ENCODE data around the gene URGCP. TPM values are rescaled to one million over a fixed set of nuclear protein-coding genes. Genes with fewer than 3 reads are reported as not detected.
"Not testable (repeated sequence)": the region's sequence is repeated elsewhere in the genome, so short reads cannot be mapped to it uniquely, and the experiment has no call there.

The URGCP gene
- polyA plus RNA-seq, 3 donors from 2014 or later: 9.4 to 18.9 (median 10.9) TPM

- not testable (repeated sequence) for H3K4me3 Mint-ChIP-seq; H3K27me3 Mint-ChIP-seq (ENCODE audit: low read depth in 3 of 3); H3K9me3 Mint-ChIP-seq; DNase-seq; H3K27ac Mint-ChIP-seq
- H3K36me3 Mint-ChIP-seq: peaks cover 10 to 18% (median 12%) of the 10 kb centered on the region in 3 donors
- H3K4me1 Mint-ChIP-seq: peaks cover 15 to 28% of the 10 kb centered on the region in 2 donors
Measured at GRCh38 chr7:43898571-43898970, 7.8 kb downstream of the URGCP start.

- H3K36me3 Mint-ChIP-seq: peaks cover 10 to 19% (median 18%) of the 10 kb centered on the region in 3 donors
- no peak overlapping the region for H3K4me3 Mint-ChIP-seq
- H3K4me1 Mint-ChIP-seq: peaks cover 30 to 46% of the 10 kb centered on the region in 2 donors
- DNase-seq: no peak
- no peak overlapping the region for H3K27ac Mint-ChIP-seq
- peaks cover 0 to 2% (median 0%) of the 10 kb centered on the region in 6 donors for H3K9me3 Mint-ChIP-seq
- peaks cover 7 to 8% (median 7%) of the 10 kb centered on the region in 3 donors for H3K27me3 Mint-ChIP-seq (ENCODE audit: low read depth in 3 of 3)
Measured at GRCh38 chr7:43895847-43896415, 10.5 kb downstream of the URGCP start.

- Mint-ChIP-seq H3K9me3 (peaks cover 0 to 2% (median 0%) of the 10 kb centered on the region in 6 donors), H3K27ac (no peak overlapping the region), H3K36me3 (peaks cover 12 to 30% (median 14%) of the 10 kb centered on the region in 3 donors), H3K27me3 (ENCODE audit: low read depth in 3 of 3) (peaks cover 5 to 12% (median 10%) of the 10 kb centered on the region in 3 donors), H3K4me3 (peak overlapping the region in 3 of 5 donors; percentile 18 to 58 (median 36)), H3K4me1 (peaks cover 44 to 65% of the 10 kb centered on the region in 2 donors)
- no peak for DNase-seq
Measured at GRCh38 chr7:43891069-43891955, 15.1 kb downstream of the URGCP start.

GRCh38 chr7:43890468-43890867 lies 15.9 kb downstream of the URGCP start:
- Mint-ChIP-seq H3K4me1 (peaks cover 43 to 57% of the 10 kb centered on the region in 2 donors), H3K4me3 (no peak overlapping the region)

GRCh38 chr7:43888993-43889945 lies 17.1 kb downstream of the URGCP start:
- H3K4me3 Mint-ChIP-seq: no peak overlapping the region
- peaks cover 5 to 12% (median 10%) of the 10 kb centered on the region in 3 donors for H3K27me3 Mint-ChIP-seq (ENCODE audit: low read depth in 3 of 3)
- DNase-seq: no peak
- peaks cover 0 to 2% (median 0%) of the 10 kb centered on the region in 6 donors for H3K9me3 Mint-ChIP-seq
- no peak overlapping the region for H3K27ac Mint-ChIP-seq
- H3K36me3 Mint-ChIP-seq: peaks cover 5 to 34% (median 15%) of the 10 kb centered on the region in 3 donors
- H3K4me1 Mint-ChIP-seq: peaks cover 37 to 49% of the 10 kb centered on the region in 2 donors

More at GRCh38 chr7:43890468-43890867, 15.9 kb downstream of the URGCP start:
- Mint-ChIP-seq H3K36me3 (peaks cover 8 to 34% (median 10%) of the 10 kb centered on the region in 3 donors), H3K27me3 (ENCODE audit: low read depth in 3 of 3) (peaks cover 5 to 12% (median 10%) of the 10 kb centered on the region in 3 donors), H3K27ac (no peak overlapping the region), H3K9me3 (peaks cover 0 to 2% (median 0%) of the 10 kb centered on the region in 6 donors)
- DNase-seq: no peak

GRCh38 chr7:43884617-43885016 lies 21.8 kb downstream of the URGCP start:
- Mint-ChIP-seq H3K27me3 (ENCODE audit: low read depth in 3 of 3) (peaks cover 0 to 1% (median 0%) of the 10 kb centered on the region in 3 donors), H3K9me3 (no peaks in the 10 kb centered on the region), H3K4me3 (no peak overlapping the region), H3K27ac (no peak overlapping the region), H3K36me3 (peaks cover 12 to 48% (median 24%) of the 10 kb centered on the region in 3 donors), H3K4me1 (peaks cover 11 to 12% of the 10 kb centered on the region in 2 donors)
- no peak for DNase-seq

- no peak for DNase-seq
- Mint-ChIP-seq H3K4me3 (no peak overlapping the region), H3K27ac (no peak overlapping the region), H3K36me3 (peaks cover 14 to 51% (median 26%) of the 10 kb centered on the region in 3 donors), H3K9me3 (no peaks in the 10 kb centered on the region), H3K27me3 (ENCODE audit: low read depth in 3 of 3) (no peaks in the 10 kb centered on the region), H3K4me1 (peaks cover 8% of the 10 kb centered on the region in 2 donors)
Measured at GRCh38 chr7:43884209-43884608, 22.2 kb downstream of the URGCP start.

- Mint-ChIP-seq H3K4me3 (no peak overlapping the region), H3K4me1 (peaks cover 0 to 4% of the 10 kb centered on the region in 2 donors), H3K36me3 (peaks cover 23 to 70% (median 45%) of the 10 kb centered on the region in 3 donors), H3K27ac (no peak overlapping the region), H3K9me3 (no peaks in the 10 kb centered on the region), H3K27me3 (ENCODE audit: low read depth in 3 of 3) (peaks cover 0 to 2% (median 0%) of the 10 kb centered on the region in 3 donors)
- DNase-seq: no peak
Measured at GRCh38 chr7:43880596-43880995, 25.8 kb downstream of the URGCP start.

- Mint-ChIP-seq H3K36me3 (peaks cover 20 to 67% (median 50%) of the 10 kb centered on the region in 3 donors), H3K27me3 (ENCODE audit: low read depth in 3 of 3) (peaks cover 0 to 2% (median 2%) of the 10 kb centered on the region in 3 donors), H3K27ac (no peak overlapping the region), H3K9me3 (no peaks in the 10 kb centered on the region), H3K4me3 (no peak overlapping the region), H3K4me1 (peaks cover 0 to 4% of the 10 kb centered on the region in 2 donors)
- DNase-seq: no peak
Measured at GRCh38 chr7:43879477-43879876, 26.9 kb downstream of the URGCP start.

- Mint-ChIP-seq H3K27ac (peak overlapping the region in 1 of 6 donors; percentile 24), H3K4me3 (no peak overlapping the region), H3K36me3 (peaks cover 14 to 63% (median 44%) of the 10 kb centered on the region in 3 donors)
Measured at GRCh38 chr7:43878867-43879266, 27.5 kb downstream of the URGCP start.

GRCh38 chr7:43877968-43878864 lies 28.2 kb downstream of the URGCP start:
- no peak overlapping the region for H3K27ac Mint-ChIP-seq
- H3K9me3 Mint-ChIP-seq: no peaks in the 10 kb centered on the region
- H3K27me3 Mint-ChIP-seq (ENCODE audit: low read depth in 3 of 3): peaks cover 0 to 2% (median 2%) of the 10 kb centered on the region in 3 donors
- DNase-seq: no peak
- H3K4me1 Mint-ChIP-seq: peaks cover 0 to 4% of the 10 kb centered on the region in 2 donors
- H3K36me3 Mint-ChIP-seq: peaks cover 11 to 58% (median 40%) of the 10 kb centered on the region in 3 donors
- H3K4me3 Mint-ChIP-seq: no peak overlapping the region

More at GRCh38 chr7:43878867-43879266, 27.5 kb downstream of the URGCP start:
- Mint-ChIP-seq H3K9me3 (no peaks in the 10 kb centered on the region), H3K4me1 (peaks cover 0 to 4% of the 10 kb centered on the region in 2 donors), H3K27me3 (ENCODE audit: low read depth in 3 of 3) (peaks cover 0 to 2% (median 2%) of the 10 kb centered on the region in 3 donors)
- DNase-seq: no peak

All from immature natural killer cell (primary cell).